Upper lobe of right lung (tissue), 1 donor: Measurements from ENCODE around the gene KLHDC7B. TPM values are rescaled to one million over a fixed set of nuclear protein-coding genes. Genes with fewer than 3 reads are reported as not detected.

Source experiments
- ATAC-seq: fragments of 200-7000 bp; cut with Tn5 transposase; one replicate; pipeline ENCODE4 v1.9.1; 2020; ENCODE audit warnings: mild to moderate bottlenecking, moderate library complexity
- DNase-seq: peaks from one replicate; pipeline ENCODE4 v3.0.0-alpha.2; 2020
- H3K27ac ChIP-seq: fragments of 200-600 bp; one replicate; pipeline ENCODE4 v1.8.0; 2022
- H3K27me3 ChIP-seq: fragments of 200-600 bp; one replicate; pipeline ENCODE4 v1.8.0; 2022; ENCODE audit warnings: mild to moderate bottlenecking
- H3K36me3 ChIP-seq: fragments of 200-600 bp; one replicate; pipeline ENCODE4 v1.8.0; 2022
- H3K4me1 ChIP-seq: fragments of 200-600 bp; one replicate; pipeline ENCODE4 v1.8.0; 2022
- H3K4me3 ChIP-seq: fragments of 200-600 bp; one replicate; pipeline ENCODE4 v1.8.0; 2022; ENCODE audit warnings: mild to moderate bottlenecking
- H3K9me3 ChIP-seq: fragments of 200-600 bp; one replicate; pipeline ENCODE4 v1.8.0; 2022
- CTCF ChIP-seq: fragments of 200-600 bp; IDR thresholded peaks from one replicate; pipeline ENCODE4 v1.8.0; 2022; ENCODE audit warnings: antibody characterized with exemption
- intact Hi-C: fragments of 100-400 bp; cut with DNase I; formaldehyde crosslinking; loops from one replicate; pipeline ENCODE4 v1.11.0; 2022
- total RNA-seq: library from RNA; stranded (reverse); fragmentation: NEBNext Ultra II Directional; extraction: Animal tissue kit (Norgen Biotek cat#: 25700); gene quantifications from one replicate; pipeline ENCODE4 v1.2.1, GENCODE V29; 2021
- donor health status: DM: no; HTN: yes; CAD: no; lungs with severe emphysema.

KLHDC7B gene
- total RNA-seq, 1 donor from 2014 or later = 0.69 TPM

- intact Hi-C loops = no loop called here
- no peak for ATAC-seq
- no peak overlapping the region for H3K4me3 ChIP-seq
- no peak for TF ChIP-seq CTCF
- H3K36me3 ChIP-seq = no peaks in the 10 kb centered on the region
- DNase-seq = no peak
- no peaks in the 10 kb centered on the region for H3K27me3 ChIP-seq
- H3K27ac ChIP-seq = no peak overlapping the region
- no peaks in the 10 kb centered on the region for H3K9me3 ChIP-seq
- H3K4me1 ChIP-seq = peaks cover 27% of the 10 kb centered on the region
These were observed 33.1 kb downstream of the KLHDC7B start for GRCh38 chr22:50578776-50579310.

DNA sequence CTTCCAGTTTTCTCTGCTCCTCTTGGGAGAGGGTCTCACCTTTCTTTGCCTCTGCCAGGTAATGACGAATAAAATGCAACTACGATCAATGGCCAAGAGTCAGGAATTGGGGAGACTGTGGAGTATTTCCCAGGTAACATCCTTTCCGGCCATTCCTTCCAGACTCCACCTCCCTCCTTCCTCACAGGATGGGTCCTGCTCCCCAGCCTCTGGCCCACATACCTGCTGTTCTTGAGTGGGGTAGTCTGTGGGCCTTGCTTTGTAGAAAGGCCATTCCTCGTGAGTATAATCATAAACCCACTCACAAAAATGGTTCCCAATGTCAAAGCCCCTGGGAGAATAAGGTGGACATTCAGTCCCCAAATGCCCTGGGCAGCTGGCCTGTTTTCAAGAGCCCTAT lies 34.1 kb downstream of the KLHDC7B start:
- no peak for ATAC-seq
- intact Hi-C loops = no loop called here

GRCh38 chr22:50581031-50581949 lies 35.6 kb downstream of the KLHDC7B start:
- ATAC-seq (no peak), DNase-seq (peak; percentile 64)
- Histone ChIP-seq H3K36me3 (no peaks in the 10 kb centered on the region), H3K27ac (peak overlapping the region; percentile 99), H3K4me1 (peaks cover 27% of the 10 kb centered on the region), H3K4me3 (peak overlapping the region; percentile 82), H3K27me3 (no peaks in the 10 kb centered on the region), H3K9me3 (no peaks in the 10 kb centered on the region)
- intact Hi-C loops = no loop called here
- TF ChIP-seq CTCF = no peak

More for the DNA sequence above, 34.1 kb downstream of the KLHDC7B start:
- no peaks in the 10 kb centered on the region for H3K9me3 ChIP-seq
- peaks cover 27% of the 10 kb centered on the region for H3K4me1 ChIP-seq
- no peak overlapping the region for H3K4me3 ChIP-seq
- H3K27me3 ChIP-seq = no peaks in the 10 kb centered on the region
- no peak overlapping the region for H3K27ac ChIP-seq
- no peaks in the 10 kb centered on the region for H3K36me3 ChIP-seq
- TF ChIP-seq CTCF = no peak
- DNase-seq = no peak

DNA sequence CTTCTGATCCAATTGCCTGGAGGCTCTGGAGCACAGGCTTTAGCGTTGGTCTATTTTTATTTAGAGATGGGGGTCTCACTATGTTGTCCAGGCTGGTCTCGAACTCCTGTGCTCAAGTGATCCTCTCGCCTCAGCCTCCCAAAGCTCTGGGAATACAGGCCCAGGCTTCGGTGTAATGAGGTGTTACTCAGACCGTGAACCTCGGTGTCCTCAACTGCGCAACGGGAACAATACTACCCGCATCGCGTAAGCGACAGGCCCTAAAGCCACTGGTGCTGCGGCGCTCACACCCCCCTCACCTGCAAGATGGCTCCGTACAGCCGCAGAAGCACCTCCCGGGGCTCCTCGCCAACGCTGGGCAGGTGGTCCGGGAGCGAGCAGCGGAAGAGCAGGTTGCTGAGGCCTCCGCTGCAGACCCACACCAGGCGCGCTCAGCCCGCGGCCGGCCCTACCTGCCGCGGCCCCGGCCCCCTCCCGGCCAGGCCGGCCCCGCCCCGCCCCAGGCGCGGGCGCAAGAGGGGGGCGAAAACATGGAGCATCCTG lies 36.3 kb downstream of the KLHDC7B start:
- H3K4me3 ChIP-seq = peak overlapping the region; percentile 82
- TF ChIP-seq CTCF = no peak
- DNase-seq (no peak), ATAC-seq (no peak)
- H3K9me3 ChIP-seq = no peaks in the 10 kb centered on the region
- no peaks in the 10 kb centered on the region for H3K36me3 ChIP-seq
- peak overlapping the region; percentile 99 for H3K27ac ChIP-seq
- H3K4me1 ChIP-seq = peaks cover 27% of the 10 kb centered on the region
- no peaks in the 10 kb centered on the region for H3K27me3 ChIP-seq
- intact Hi-C loops = no loop called here

DNA sequence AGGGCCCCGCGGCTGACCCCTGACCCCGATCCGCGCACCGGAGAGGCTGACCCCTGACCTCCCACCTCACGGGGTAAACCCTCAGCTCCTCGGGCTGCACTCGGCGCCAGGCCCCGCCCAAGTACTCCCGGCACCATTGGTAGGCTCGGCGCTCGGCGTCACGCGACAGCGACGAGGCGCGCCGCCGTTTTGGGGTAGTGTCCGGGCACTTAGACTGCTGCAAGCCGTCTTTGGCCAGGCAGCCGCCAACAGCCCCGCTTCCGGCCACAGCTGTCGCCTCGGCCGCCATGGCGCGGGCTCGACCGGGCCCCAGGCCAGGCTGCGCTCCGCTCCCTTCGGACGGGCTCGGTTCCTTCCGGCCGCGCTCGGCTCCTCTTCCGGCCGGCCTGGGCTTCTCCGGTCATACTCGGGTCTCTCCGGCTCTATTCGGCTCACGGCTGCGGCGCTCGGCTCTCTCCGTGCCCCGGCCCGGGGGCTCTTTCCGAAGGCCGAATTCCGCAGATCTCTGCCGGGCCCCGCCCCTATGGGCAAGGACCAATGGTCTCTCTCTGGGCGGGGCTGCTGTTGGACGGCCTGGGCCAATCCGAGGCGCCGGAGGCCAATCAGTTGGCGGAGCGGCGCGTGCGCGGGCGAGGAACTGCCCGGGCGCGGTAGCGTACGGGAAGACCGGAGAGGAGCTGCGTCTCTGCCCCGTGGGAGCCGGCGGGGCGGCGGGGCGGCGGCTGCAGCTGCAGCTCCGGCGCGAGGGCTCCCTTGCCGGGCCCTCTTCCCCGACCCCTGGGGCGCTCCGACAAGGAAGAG lies 37.0 kb downstream of the KLHDC7B start, which contains the start of gene CHKB:
TSS of gene CHKB (minus strand) at position 357 of the 801 bp plus-strand sequence. CDS start at position 289, 68 bp downstream.
- TF ChIP-seq CTCF = no peak
- peaks cover 23% of the 10 kb centered on the region for H3K4me1 ChIP-seq
- DNase-seq = peak; percentile 99
- intact Hi-C loops = no loop called here
- peak within 1 kb of the TSS; percentile 82 for H3K4me3 ChIP-seq
- H3K27me3 ChIP-seq = no peaks in the 10 kb centered on the region
- no peaks in the 10 kb centered on the region for H3K9me3 ChIP-seq
- ATAC-seq = peak; percentile 97
- H3K27ac ChIP-seq = peak within 1 kb of the TSS; percentile 99
- H3K36me3 ChIP-seq = no peaks in the 10 kb centered on the region
